Endothelial cell (in vitro differentiated cells): ENCODE measurements around the gene CSF2RB. TPM values are rescaled to one million over a fixed set of nuclear protein-coding genes. Genes with fewer than 3 reads are reported as not detected.

Experiments
- DNase-seq: peaks from one replicate; pipeline ENCODE4 v3.0.0; 2021; ENCODE audit warnings: low spot score
- H3K27ac Mint-ChIP-seq: one replicate; pipeline ENCODE4 v1.8.0; 2021; ENCODE audit warnings: mixed read lengths, inconsistent platforms; ENCODE audit not compliant: unreplicated experiment
- H3K27me3 Mint-ChIP-seq: one replicate; pipeline ENCODE4 v1.8.0; 2021; ENCODE audit warnings: mild to moderate bottlenecking, moderate library complexity, mixed read lengths, inconsistent platforms; ENCODE audit not compliant: unreplicated experiment
- H3K36me3 Mint-ChIP-seq: one replicate; pipeline ENCODE4 v1.8.0; 2021; ENCODE audit warnings: mild to moderate bottlenecking, low read depth, mixed read lengths, inconsistent platforms; ENCODE audit not compliant: unreplicated experiment
- H3K4me1 Mint-ChIP-seq: one replicate; pipeline ENCODE4 v1.8.0; 2021; ENCODE audit warnings: mild to moderate bottlenecking, mixed read lengths, inconsistent platforms; ENCODE audit not compliant: unreplicated experiment
- H3K4me3 Mint-ChIP-seq: one replicate; pipeline ENCODE4 v1.8.0; 2021; ENCODE audit warnings: mild to moderate bottlenecking, mixed read lengths, inconsistent platforms; ENCODE audit not compliant: unreplicated experiment
- H3K9me3 Mint-ChIP-seq: one replicate; pipeline ENCODE4 v1.8.0; 2021; ENCODE audit warnings: mixed read lengths, inconsistent platforms; ENCODE audit not compliant: unreplicated experiment
- CTCF ChIP-seq: fragments of 200-600 bp; sonication (generic); IDR thresholded peaks from one replicate; pipeline ENCODE4 v1.5.0; 2021; ENCODE audit warnings: antibody characterized with exemption; ENCODE audit not compliant: unreplicated experiment
- total RNA-seq: library from RNA; stranded (reverse); fragmentation: NEBNext Ultra II Directional; extraction: Animal tissue kit (Norgen Biotek cat#: 25700); gene quantifications from one replicate; pipeline ENCODE4 v1.2.1, GENCODE V29; 2021; ENCODE audit not compliant: unreplicated experiment

Gene CSF2RB
- total RNA-seq, 1 donor from 2014 or later = 12.0 TPM

GRCh38 chr22:36923131-36923788, 9.8 kb downstream of the CSF2RB start:
- no peak for TF ChIP-seq CTCF
- Mint-ChIP-seq H3K27ac (no peak overlapping the region), H3K4me1 (peaks cover 8% of the 10 kb centered on the region), H3K9me3 (peaks cover 6% of the 10 kb centered on the region), H3K27me3 (peaks cover 9% of the 10 kb centered on the region), H3K4me3 (no peak overlapping the region), H3K36me3 (peaks cover 27% of the 10 kb centered on the region)
- no peak for DNase-seq

GRCh38 chr22:36924151-36924698, 10.8 kb downstream of the CSF2RB start:
- H3K27ac Mint-ChIP-seq = no peak overlapping the region
- peaks cover 6% of the 10 kb centered on the region for H3K9me3 Mint-ChIP-seq
- peaks cover 13% of the 10 kb centered on the region for H3K27me3 Mint-ChIP-seq
- H3K36me3 Mint-ChIP-seq = peaks cover 31% of the 10 kb centered on the region
- no peak for TF ChIP-seq CTCF
- H3K4me3 Mint-ChIP-seq = no peak overlapping the region
- no peak for DNase-seq
- peaks cover 8% of the 10 kb centered on the region for H3K4me1 Mint-ChIP-seq

DNA sequence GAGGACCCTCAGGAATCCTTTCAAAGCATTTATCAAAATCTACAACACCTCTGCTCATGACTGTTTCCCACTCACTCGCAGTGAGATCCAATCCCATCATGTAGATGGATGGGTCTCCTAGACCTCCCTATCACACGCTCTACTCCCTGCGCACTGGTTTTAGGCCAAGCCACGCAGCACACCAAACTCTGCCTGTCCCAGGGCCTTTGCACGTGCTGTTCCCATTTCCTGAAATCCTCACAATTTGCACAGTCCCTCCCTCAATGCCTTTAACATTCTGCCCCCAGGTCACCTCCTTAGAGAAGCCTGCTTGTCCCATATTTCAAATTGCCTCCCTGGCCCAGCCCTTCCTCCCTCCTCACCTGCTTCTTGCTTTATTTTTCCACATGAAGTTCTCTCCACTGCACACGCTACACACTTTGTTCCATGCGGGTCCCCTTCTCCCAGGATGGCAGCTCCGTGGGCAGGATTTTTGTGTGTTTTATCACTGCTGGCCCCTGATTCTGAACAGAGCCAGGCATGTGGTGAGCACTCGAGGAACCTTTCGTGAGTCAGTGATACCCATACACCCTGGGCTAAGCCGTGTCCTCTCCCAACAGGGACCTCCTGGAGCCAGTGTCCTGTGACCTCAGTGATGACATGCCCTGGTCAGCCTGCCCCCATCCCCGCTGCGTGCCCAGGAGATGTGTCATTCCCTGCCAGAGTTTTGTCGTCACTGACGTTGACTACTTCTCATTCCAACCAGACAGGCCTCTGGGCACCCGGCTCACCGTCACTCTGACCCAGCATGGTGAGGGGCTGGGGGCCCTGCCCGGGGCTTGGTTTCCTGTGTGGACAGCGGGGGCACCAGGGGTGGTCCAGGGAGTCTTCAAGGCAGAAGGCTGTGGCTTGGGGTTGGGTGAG, 12.2 kb downstream of the CSF2RB start:
- DNase-seq = no peak
- TF ChIP-seq CTCF = no peak
- peak overlapping the region; percentile 53 for H3K4me3 Mint-ChIP-seq
- no peak overlapping the region for H3K27ac Mint-ChIP-seq
- peaks cover 13% of the 10 kb centered on the region for H3K27me3 Mint-ChIP-seq
- peaks cover 8% of the 10 kb centered on the region for H3K4me1 Mint-ChIP-seq
- H3K9me3 Mint-ChIP-seq = peaks cover 6% of the 10 kb centered on the region
- H3K36me3 Mint-ChIP-seq = peaks cover 31% of the 10 kb centered on the region

DNA sequence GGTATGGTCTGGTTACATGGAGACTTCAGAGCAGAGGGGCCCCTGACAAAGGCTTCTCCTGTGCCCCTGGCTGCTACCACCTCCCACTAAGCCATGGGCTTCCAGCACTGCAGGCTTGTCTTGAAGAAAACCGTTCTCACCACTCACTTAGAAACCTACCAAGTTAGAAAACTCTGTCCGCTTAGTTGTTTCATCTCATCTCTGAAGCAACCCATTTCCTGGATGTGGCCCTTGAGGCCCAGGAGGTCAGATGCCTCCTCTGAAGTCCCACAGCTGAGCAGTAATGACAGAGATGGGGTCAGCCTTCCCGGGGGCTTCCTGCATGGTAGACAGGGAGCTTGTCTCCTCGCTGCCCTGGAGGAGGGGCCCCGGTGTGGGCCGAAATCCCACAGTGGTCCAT, 12.9 kb downstream of the CSF2RB start:
- H3K27me3 Mint-ChIP-seq = peaks cover 12% of the 10 kb centered on the region

More for the DNA sequence above, 12.9 kb downstream of the CSF2RB start:
- Mint-ChIP-seq H3K9me3 (no peaks in the 10 kb centered on the region), H3K27ac (no peak overlapping the region), H3K4me1 (peaks cover 2% of the 10 kb centered on the region), H3K36me3 (peaks cover 31% of the 10 kb centered on the region), H3K4me3 (no peak overlapping the region)
- TF ChIP-seq CTCF = no peak
- DNase-seq = no peak
